HG02884 (cell line): ENCODE results near the gene INTS3.
A peak's percentile ranks its signal among the peaks of the same experiment; 100 is the strongest.
"Not testable (repeated sequence)": the region's sequence is repeated elsewhere in the genome, so short reads cannot be mapped to it uniquely, and the experiment has no call there.

ENCODE experiments used
- ATAC-seq: cut with Tn5 transposase; IDR thresholded peaks from one replicate; pipeline ENCODE4 v1.9.1; 2021; ENCODE audit warnings: mild to moderate bottlenecking, moderate library complexity; ENCODE audit not compliant: unreplicated experiment

Gene INTS3

GRCh38 chr1:153778051-153778823 lies 50.4 kb downstream of the INTS3 start:
- no peak for ATAC-seq

GRCh38 chr1:153778824-153779519 lies 51.1 kb downstream of the INTS3 start:
- ATAC-seq, result no peak

GRCh38 chr1:153779781-153780541 lies 52.1 kb downstream of the INTS3 start:
- ATAC-seq, result no peak

GRCh38 chr1:153780551-153780950 lies 52.7 kb downstream of the INTS3 start:
- no peak for ATAC-seq

- not testable (repeated sequence) for ATAC-seq
These were observed 54.8 kb downstream of the INTS3 start for GRCh38 chr1:153782648-153783047.

GRCh38 chr1:153783233-153784190 lies 55.7 kb downstream of the INTS3 start:
- ATAC-seq, result peak; percentile 87

GRCh38 chr1:153786038-153786790 lies 58.4 kb downstream of the INTS3 start:
- ATAC-seq, result no peak

GRCh38 chr1:153789478-153790034 lies 61.7 kb downstream of the INTS3 start:
- no peak for ATAC-seq

- ATAC-seq, result no peak
These were observed 62.6 kb downstream of the INTS3 start for GRCh38 chr1:153790313-153790965.

GRCh38 chr1:153790966-153791647 lies 63.3 kb downstream of the INTS3 start:
- ATAC-seq, result peak; percentile 82

GRCh38 chr1:153791648-153792253 lies 63.9 kb downstream of the INTS3 start:
- no peak for ATAC-seq

- ATAC-seq, result no peak
These were observed 64.8 kb downstream of the INTS3 start for GRCh38 chr1:153792631-153793041.

GRCh38 chr1:153793261-153793972 lies 65.6 kb downstream of the INTS3 start:
- ATAC-seq, result no peak

- ATAC-seq, result no peak
These were observed 66.2 kb downstream of the INTS3 start for GRCh38 chr1:153793973-153794615.

GRCh38 chr1:153794624-153795329 lies 66.9 kb downstream of the INTS3 start:
- ATAC-seq, result no peak

GRCh38 chr1:153795330-153795837 lies 67.5 kb downstream of the INTS3 start:
- no peak for ATAC-seq
